Measurements from ENCODE around the gene PSMC6.

DNA sequence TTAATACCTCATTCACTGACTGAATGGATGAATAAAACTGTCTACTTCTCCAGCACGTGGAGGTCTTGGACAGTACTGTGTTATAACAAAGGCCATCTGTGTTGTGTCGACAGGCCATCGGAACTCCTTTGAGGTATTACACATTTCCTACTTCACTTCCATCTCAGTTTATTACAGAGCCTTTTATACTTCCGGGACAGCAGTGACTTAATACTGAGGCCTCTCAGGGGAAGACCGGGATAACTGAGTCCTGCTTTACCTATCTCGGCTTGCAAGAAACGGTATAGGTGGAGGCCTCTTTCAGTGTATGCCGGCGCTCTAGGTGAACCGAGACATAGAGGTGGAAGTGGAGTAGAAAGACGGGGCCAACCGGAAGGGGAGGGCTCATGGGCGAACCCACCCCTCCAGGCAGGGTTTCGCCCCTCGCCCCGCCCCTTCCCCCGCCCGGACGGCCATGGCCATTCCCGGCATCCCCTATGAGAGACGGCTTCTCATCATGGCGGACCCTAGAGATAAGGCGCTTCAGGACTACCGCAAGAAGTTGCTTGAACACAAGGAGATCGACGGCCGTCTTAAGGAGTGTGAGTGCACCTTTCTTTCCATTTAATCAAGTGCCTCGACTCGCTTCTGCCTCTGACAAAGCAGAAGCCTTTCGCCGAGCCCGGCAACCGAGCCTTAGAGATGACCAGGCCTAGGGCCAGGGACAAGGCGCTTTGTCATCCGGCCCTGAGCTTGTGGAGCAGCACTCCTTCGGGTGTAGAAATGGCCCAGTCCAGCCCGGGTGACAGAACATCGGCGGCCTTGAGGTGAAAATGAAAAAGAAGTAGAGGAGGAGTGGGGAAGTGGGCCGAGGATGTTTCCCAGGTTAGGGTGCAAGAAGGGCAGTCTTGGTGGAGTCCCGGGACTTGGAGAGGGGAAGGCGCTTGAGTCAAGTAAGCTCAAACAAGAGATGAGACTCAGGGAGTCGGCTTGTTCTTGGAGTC, at the start of gene PSMC6:
- TF ChIP-seq CTCF (conservative IDR thresholded peaks at IDR 0.05 in 1 of 2, IDR thresholded peaks at IDR 0.05 in 1 of 2; ENCODE audit: low read depth in 1 of 2, low read length in 2 of 2), result no peak
- no peak for TF ChIP-seq EZH2 (IDR thresholded peaks at IDR 0.05; ENCODE audit: low read length, missing control alignments)

Measured in fibroblast of lung (primary cell).